Tibial nerve (tissue), 4 donors: ENCODE measurements around the gene TMEM186. TPM values are rescaled to one million over a fixed set of nuclear protein-coding genes. Genes with fewer than 3 reads are reported as not detected.
"Not testable (repeated sequence)": the region's sequence is repeated elsewhere in the genome, so short reads cannot be mapped to it uniquely, and the experiment has no call there.

Experiments
- DNase-seq, 2 donors: peaks; one replicate each; pipeline ENCODE4 v3.0.0-alpha.2; 2019; ENCODE audit warnings: low spot score in 2 of 2
- H3K27ac ChIP-seq, 4 donors: fragments of 200-600 bp; sonication (generic) in 3 of 4; one replicate each; pipeline ENCODE4 v1.5.1; 2017 to 2019; ENCODE audit warnings: mild to moderate bottlenecking in 1 of 4
- H3K27me3 ChIP-seq, 2 donors: fragments of 200-600 bp; sonication (generic) in 1 of 2; one replicate each; pipeline versions ENCODE4 v1.5.1 to v1.6.0; 2017 to 2019
- H3K36me3 ChIP-seq, 3 donors: fragments of 200-600 bp; sonication (generic); one replicate each; pipeline ENCODE4 v1.5.1; 2018 to 2019
- H3K4me1 ChIP-seq, 4 donors: fragments of 200-600 bp; sonication (generic) in 3 of 4; one replicate each; pipeline ENCODE4 v1.5.1; 2017 to 2019
- H3K4me3 ChIP-seq, 4 donors: fragments of 200-600 bp; sonication (generic) in 3 of 4; one replicate each; pipeline ENCODE4 v1.5.1; 2017 to 2019; ENCODE audit warnings: mild to moderate bottlenecking in 1 of 4, moderate library complexity in 1 of 4
- H3K9me3 ChIP-seq, 4 donors: fragments of 200-600 bp; sonication (generic) in 3 of 4; one replicate each; pipeline ENCODE4 v1.5.1; 2017 to 2019
- CTCF ChIP-seq, 5 experiments: fragments of 200-600 bp in 3 of 5; fragments of 450-650 bp in 2 of 5; sonication (generic) in 3 of 5; IDR thresholded peaks; one replicate each; pipeline ENCODE4 v1.5.1; 2016 to 2019; ENCODE audit warnings: antibody characterized with exemption in 5 of 5, mild to moderate bottlenecking in 3 of 5, moderate library complexity in 2 of 5
- EP300 ChIP-seq, 2 donors: sonication (generic); formaldehyde crosslinking; IDR thresholded peaks; one replicate each; pipeline ENCODE4 v1.6.1; 2017; ENCODE audit warnings: antibody characterized with exemption in 2 of 2, mild to moderate bottlenecking in 1 of 2
- POLR2A ChIP-seq, 2 donors: fragments of 450-650 bp; IDR thresholded peaks; one replicate each; pipeline ENCODE4 v1.6.1; 2017; ENCODE audit warnings: antibody characterized with exemption in 2 of 2, mild to moderate bottlenecking in 2 of 2, moderate library complexity in 2 of 2
- WGBS, 2 donors: methylation state at CpG; one replicate each; pipeline ENCODE4 v1.1.5; 2018; 5-methylcytosine and 5-hydroxymethylcytosine counted together
- total RNA-seq, 4 donors: library from RNA; depleted of rRNA; stranded (reverse); fragments of >200 nt; gene quantifications; one replicate each; pipeline ENCODE4 v1.1.0, GENCODE V29; 2016

The TMEM186 gene
- total RNA-seq, 4 donors from 2014 or later: 5.7 to 9.6 (median 7.2) TPM

- no peak for DNase-seq
- H3K27ac ChIP-seq: no peak overlapping the region
- H3K27me3 ChIP-seq: no peaks in the 10 kb centered on the region
- H3K36me3 ChIP-seq: peaks cover 2 to 97% (median 30%) of the 10 kb centered on the region in 3 donors
- 62 to 63% methylated on average over 11 of the region's 11 CpGs for WGBS, 2 donors
- no peaks in the 10 kb centered on the region for H3K9me3 ChIP-seq
- TF ChIP-seq POLR2A (IDR thresholded peaks at IDR 0.05) (no peak), EP300 (IDR thresholded peaks at IDR 0.05) (no peak), CTCF (IDR thresholded peaks at IDR 0.05) (no peak)
- H3K4me1 ChIP-seq: no peaks in the 10 kb centered on the region
- H3K4me3 ChIP-seq: no peak overlapping the region
Measured at GRCh38 chr16:8808613-8809353, 11.3 kb upstream of the TMEM186 start.

- Histone ChIP-seq H3K27ac (no peak overlapping the region), H3K4me3 (no peak overlapping the region), H3K4me1 (no peaks in the 10 kb centered on the region), H3K27me3 (no peaks in the 10 kb centered on the region), H3K9me3 (no peaks in the 10 kb centered on the region), H3K36me3 (peaks cover 4 to 97% (median 29%) of the 10 kb centered on the region in 3 donors)
- WGBS, 2 donors: 91 to 93% methylated on average over 3 of the region's 3 CpGs
- DNase-seq: no peak
- no peak for TF ChIP-seq CTCF (IDR thresholded peaks at IDR 0.05)
- no peak for TF ChIP-seq POLR2A (IDR thresholded peaks at IDR 0.05)
- TF ChIP-seq EP300 (IDR thresholded peaks at IDR 0.05): no peak
Measured at GRCh38 chr16:8808009-8808408, 10.6 kb upstream of the TMEM186 start.

GRCh38 chr16:8807189-8807588, 9.8 kb upstream of the TMEM186 start:
- whole genome bisulfite sequencing, 2 donors: 92 to 98% methylated on average over 5 of the region's 5 CpGs
- Histone ChIP-seq H3K4me3 (no peak overlapping the region), H3K27me3 (no peaks in the 10 kb centered on the region), H3K27ac (no peak overlapping the region), H3K36me3 (peaks cover 7 to 97% (median 25%) of the 10 kb centered on the region in 3 donors), H3K9me3 (no peaks in the 10 kb centered on the region), H3K4me1 (no peaks in the 10 kb centered on the region)
- no peak for DNase-seq
- TF ChIP-seq POLR2A (IDR thresholded peaks at IDR 0.05) (no peak), EP300 (IDR thresholded peaks at IDR 0.05) (no peak), CTCF (IDR thresholded peaks at IDR 0.05) (no peak)

GRCh38 chr16:8806272-8806983, 9.0 kb upstream of the TMEM186 start:
- TF ChIP-seq POLR2A (IDR thresholded peaks at IDR 0.05) (no peak), EP300 (IDR thresholded peaks at IDR 0.05) (no peak)
- Histone ChIP-seq H3K9me3 (no peaks in the 10 kb centered on the region), H3K4me3 (no peak overlapping the region), H3K36me3 (peaks cover 7 to 97% (median 25%) of the 10 kb centered on the region in 3 donors), H3K27ac (no peak overlapping the region), H3K27me3 (no peaks in the 10 kb centered on the region), H3K4me1 (peaks cover 0 to under 1% (median 0%) of the 10 kb centered on the region in 4 donors)
- no peak for DNase-seq
- WGBS, 2 donors: 90 to 92% methylated on average over 13 of the region's 13 CpGs

- Histone ChIP-seq H3K9me3 (no peaks in the 10 kb centered on the region), H3K27me3 (no peaks in the 10 kb centered on the region), H3K27ac (no peak overlapping the region), H3K36me3 (peaks cover 5 to 79% (median 22%) of the 10 kb centered on the region in 3 donors), H3K4me3 (no peak overlapping the region), H3K4me1 (peaks cover 0 to 20% (median 4%) of the 10 kb centered on the region in 4 donors)
- TF ChIP-seq CTCF (IDR thresholded peaks at IDR 0.05): no peak
- no peak for TF ChIP-seq EP300 (IDR thresholded peaks at IDR 0.05)
- TF ChIP-seq POLR2A (IDR thresholded peaks at IDR 0.05): no peak
- DNase-seq: no peak
- WGBS, 2 donors: 91% methylated on average over 6 of the region's 6 CpGs
Measured at GRCh38 chr16:8804313-8804712, 6.9 kb upstream of the TMEM186 start.

- not testable (repeated sequence) for DNase-seq, H3K4me3 ChIP-seq, H3K9me3 ChIP-seq, H3K27ac ChIP-seq, H3K27me3 ChIP-seq
- WGBS, 2 donors: 86 to 88% methylated on average over 12 of the region's 12 CpGs
- peaks cover 0 to 25% (median 10%) of the 10 kb centered on the region in 4 donors for H3K4me1 ChIP-seq
- peaks cover 5 to 73% (median 22%) of the 10 kb centered on the region in 3 donors for H3K36me3 ChIP-seq
Measured at GRCh38 chr16:8803733-8804132, 6.3 kb upstream of the TMEM186 start.
